Loucy (cell line): ENCODE data around the gene FAM169A.

Experiments used
- EZH2phosphoT487 ChIP-seq: fragments of 200-600 bp; IDR thresholded peaks from 2 replicates; pipeline ENCODE4 v1.6.1; 2018; ENCODE audit warnings: antibody characterized with exemption, mild to moderate bottlenecking, moderate library complexity, borderline replicate concordance
- TF ChIP-seq, protein P1 (sequence below): fragments of 200-600 bp; sonication (generic); conservative IDR thresholded peaks from 2 replicates; pipeline ENCODE4 v1.5.1; 2014; ENCODE audit warnings: mild to moderate bottlenecking, antibody characterized with exemption, low read length

- TF ChIP-seq, protein P1, sequence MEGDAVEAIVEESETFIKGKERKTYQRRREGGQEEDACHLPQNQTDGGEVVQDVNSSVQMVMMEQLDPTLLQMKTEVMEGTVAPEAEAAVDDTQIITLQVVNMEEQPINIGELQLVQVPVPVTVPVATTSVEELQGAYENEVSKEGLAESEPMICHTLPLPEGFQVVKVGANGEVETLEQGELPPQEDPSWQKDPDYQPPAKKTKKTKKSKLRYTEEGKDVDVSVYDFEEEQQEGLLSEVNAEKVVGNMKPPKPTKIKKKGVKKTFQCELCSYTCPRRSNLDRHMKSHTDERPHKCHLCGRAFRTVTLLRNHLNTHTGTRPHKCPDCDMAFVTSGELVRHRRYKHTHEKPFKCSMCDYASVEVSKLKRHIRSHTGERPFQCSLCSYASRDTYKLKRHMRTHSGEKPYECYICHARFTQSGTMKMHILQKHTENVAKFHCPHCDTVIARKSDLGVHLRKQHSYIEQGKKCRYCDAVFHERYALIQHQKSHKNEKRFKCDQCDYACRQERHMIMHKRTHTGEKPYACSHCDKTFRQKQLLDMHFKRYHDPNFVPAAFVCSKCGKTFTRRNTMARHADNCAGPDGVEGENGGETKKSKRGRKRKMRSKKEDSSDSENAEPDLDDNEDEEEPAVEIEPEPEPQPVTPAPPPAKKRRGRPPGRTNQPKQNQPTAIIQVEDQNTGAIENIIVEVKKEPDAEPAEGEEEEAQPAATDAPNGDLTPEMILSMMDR = no peak
- no peak for TF ChIP-seq EZH2phosphoT487
Measured at GRCh38 chr5:74865804-74866595, at the start of gene FAM169A.
